ENCODE results near the gene PTPRT.

Gene PTPRT

DNA sequence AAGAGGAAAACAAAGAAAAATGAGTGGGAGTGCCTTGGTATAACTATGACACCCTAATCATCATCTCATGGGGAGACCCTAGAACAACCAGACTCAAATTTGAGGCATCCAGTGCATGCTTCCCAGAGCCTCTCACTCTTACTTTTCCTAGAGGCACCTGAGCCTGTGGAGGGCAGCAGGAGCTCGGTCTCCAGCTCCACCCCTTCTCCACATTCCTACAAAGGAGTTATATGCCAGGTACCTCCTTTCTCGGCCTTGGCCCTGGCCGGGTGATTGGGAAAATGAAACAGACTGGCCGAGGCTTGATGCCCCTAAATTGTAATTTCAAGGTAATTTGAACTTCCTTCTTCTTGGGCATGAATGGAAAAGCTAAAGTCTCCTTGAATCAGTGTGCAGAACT lies 810.3 kb downstream of the PTPRT start:
- no peak overlapping the region for H3K27ac ChIP-seq (ENCODE audit: low read length)
- no peaks in the 10 kb centered on the region for H3F3A ChIP-seq (ENCODE audit: insufficient read depth, low read length)
- H3K9me2 ChIP-seq (replicated peaks; ENCODE audit: insufficient read depth, low read length): no peaks in the 10 kb centered on the region
- no peaks in the 10 kb centered on the region for H3K36me3 ChIP-seq (replicated peaks; ENCODE audit: insufficient read depth, low read length)
- DNase-seq: no peak
- no peak overlapping the region for H3K4me3 ChIP-seq (ENCODE audit: low read length)
- H3K27me3 ChIP-seq (replicated peaks; ENCODE audit: insufficient read depth, low read length): no peaks in the 10 kb centered on the region
- no peaks in the 10 kb centered on the region for H4K20me1 ChIP-seq (ENCODE audit: insufficient read depth, low read length)
- H3K79me2 ChIP-seq (ENCODE audit: low read length): no peaks in the 10 kb centered on the region
- H2AFZ ChIP-seq (ENCODE audit: low read length): no peak overlapping the region
- H3K4me2 ChIP-seq (ENCODE audit: low read depth, low read length): no peak overlapping the region
- TF ChIP-seq EZH2 (optimal IDR thresholded peaks at IDR 0.05; ENCODE audit: low read depth, low read length) (no peak), EZH2phosphoT487 (IDR thresholded peaks at IDR 0.05; ENCODE audit: low read length) (no peak), CTCF (IDR thresholded peaks at IDR 0.05; ENCODE audit: low read length) (no peak)
- H3K9ac ChIP-seq (ENCODE audit: low read length): no peak overlapping the region
- no peaks in the 10 kb centered on the region for H3K9me3 ChIP-seq (replicated peaks; ENCODE audit: insufficient read depth, low read length)
- H3K4me1 ChIP-seq (ENCODE audit: low read length): no peaks in the 10 kb centered on the region

DNA sequence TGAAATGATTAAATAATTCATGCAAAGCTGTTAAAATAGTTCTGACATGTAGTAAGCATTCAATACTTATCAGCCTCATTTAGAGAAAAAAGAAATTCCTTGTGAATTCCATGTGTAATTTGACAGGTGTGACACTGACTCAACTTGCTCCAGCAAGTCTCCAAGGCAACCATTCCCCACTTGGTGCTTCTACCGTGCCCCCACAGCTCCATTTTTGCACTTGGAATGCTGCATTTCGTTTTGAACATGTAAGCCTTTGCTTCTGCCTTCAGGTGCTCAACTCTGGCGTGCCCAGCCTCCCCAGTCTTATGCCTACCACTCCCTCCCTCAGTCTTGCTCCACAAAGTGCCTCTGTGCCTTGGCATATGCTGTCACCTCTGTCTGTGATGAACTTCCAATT lies 810.9 kb downstream of the PTPRT start:
- Histone ChIP-seq H3K9me3 (replicated peaks; ENCODE audit: insufficient read depth, low read length) (no peaks in the 10 kb centered on the region), H3K9me2 (replicated peaks; ENCODE audit: insufficient read depth, low read length) (no peaks in the 10 kb centered on the region), H3F3A (ENCODE audit: insufficient read depth, low read length) (no peaks in the 10 kb centered on the region), H3K4me1 (ENCODE audit: low read length) (no peaks in the 10 kb centered on the region), H3K9ac (ENCODE audit: low read length) (no peak overlapping the region), H3K4me2 (ENCODE audit: low read depth, low read length) (no peak overlapping the region), H3K27ac (ENCODE audit: low read length) (no peak overlapping the region), H3K4me3 (ENCODE audit: low read length) (no peak overlapping the region), H4K20me1 (ENCODE audit: insufficient read depth, low read length) (no peaks in the 10 kb centered on the region), H2AFZ (ENCODE audit: low read length) (no peak overlapping the region), H3K27me3 (replicated peaks; ENCODE audit: insufficient read depth, low read length) (no peaks in the 10 kb centered on the region), H3K36me3 (replicated peaks; ENCODE audit: insufficient read depth, low read length) (no peaks in the 10 kb centered on the region), H3K79me2 (ENCODE audit: low read length) (no peaks in the 10 kb centered on the region)
- no peak for DNase-seq
- TF ChIP-seq CTCF (IDR thresholded peaks at IDR 0.05; ENCODE audit: low read length) (no peak), EZH2phosphoT487 (IDR thresholded peaks at IDR 0.05; ENCODE audit: low read length) (no peak), EZH2 (optimal IDR thresholded peaks at IDR 0.05; ENCODE audit: low read depth, low read length) (no peak)

DNA sequence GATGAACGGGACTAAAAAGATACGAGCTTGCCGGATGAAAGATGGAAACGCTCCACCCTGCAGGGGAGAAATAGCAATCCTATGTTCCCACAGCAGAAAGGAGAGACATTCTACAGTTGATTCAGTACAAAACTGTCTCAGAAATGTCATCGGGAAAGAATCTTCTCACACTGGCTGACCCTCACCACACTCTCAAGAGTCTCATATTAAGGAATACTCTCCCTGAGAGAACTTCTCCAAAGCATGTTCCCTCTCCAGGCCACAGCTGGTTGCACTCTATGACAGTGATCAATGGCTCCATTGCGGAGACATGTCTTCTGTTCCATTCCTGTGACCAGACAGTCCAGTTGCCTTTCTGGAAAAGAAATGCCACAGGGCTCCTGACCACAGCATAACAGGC lies 813.6 kb downstream of the PTPRT start:
- Histone ChIP-seq H3K9me3 (replicated peaks; ENCODE audit: insufficient read depth, low read length) (no peaks in the 10 kb centered on the region), H3K4me1 (ENCODE audit: low read length) (no peaks in the 10 kb centered on the region), H2AFZ (ENCODE audit: low read length) (no peak overlapping the region), H3K4me3 (ENCODE audit: low read length) (no peak overlapping the region), H3K27ac (ENCODE audit: low read length) (no peak overlapping the region), H3K9me2 (replicated peaks; ENCODE audit: insufficient read depth, low read length) (no peaks in the 10 kb centered on the region), H4K20me1 (ENCODE audit: insufficient read depth, low read length) (no peaks in the 10 kb centered on the region), H3K4me2 (ENCODE audit: low read depth, low read length) (no peak overlapping the region), H3K27me3 (replicated peaks; ENCODE audit: insufficient read depth, low read length) (no peaks in the 10 kb centered on the region), H3F3A (ENCODE audit: insufficient read depth, low read length) (no peaks in the 10 kb centered on the region), H3K9ac (ENCODE audit: low read length) (no peak overlapping the region), H3K79me2 (ENCODE audit: low read length) (no peaks in the 10 kb centered on the region), H3K36me3 (replicated peaks; ENCODE audit: insufficient read depth, low read length) (no peaks in the 10 kb centered on the region)
- no peak for TF ChIP-seq EZH2phosphoT487 (IDR thresholded peaks at IDR 0.05; ENCODE audit: low read length)
- no peak for DNase-seq

DNA sequence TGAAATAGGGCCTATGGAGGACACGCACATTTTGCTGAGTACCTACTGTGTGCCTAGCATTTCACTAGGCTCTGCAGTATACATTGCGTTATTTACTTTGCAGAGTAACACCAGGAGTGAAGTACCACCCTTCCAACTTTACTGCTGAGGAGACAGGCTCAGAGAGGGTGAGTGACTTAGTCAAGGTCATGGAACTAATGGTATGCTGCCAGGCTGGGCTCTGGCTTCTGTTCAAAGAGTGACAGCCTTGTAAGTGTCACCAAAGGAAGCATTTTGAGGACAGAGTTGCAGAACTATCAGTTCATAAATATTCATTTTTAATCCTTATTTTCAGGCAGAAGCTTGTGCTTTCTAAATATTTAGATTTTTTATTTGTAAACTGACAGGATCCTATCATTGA lies 816.7 kb downstream of the PTPRT start:
- H3K4me3 ChIP-seq (ENCODE audit: low read length): no peak overlapping the region
- no peaks in the 10 kb centered on the region for H3K27me3 ChIP-seq (replicated peaks; ENCODE audit: insufficient read depth, low read length)
- no peaks in the 10 kb centered on the region for H3K9me2 ChIP-seq (replicated peaks; ENCODE audit: insufficient read depth, low read length)
- no peak overlapping the region for H3K4me2 ChIP-seq (ENCODE audit: low read depth, low read length)
- no peak for DNase-seq
- TF ChIP-seq EZH2phosphoT487 (IDR thresholded peaks at IDR 0.05; ENCODE audit: low read length) (no peak), CTCF (IDR thresholded peaks at IDR 0.05; ENCODE audit: low read length) (no peak), EZH2 (optimal IDR thresholded peaks at IDR 0.05; ENCODE audit: low read depth, low read length) (no peak)
- H4K20me1 ChIP-seq (ENCODE audit: insufficient read depth, low read length): no peaks in the 10 kb centered on the region
- no peak overlapping the region for H3K27ac ChIP-seq (ENCODE audit: low read length)
- no peaks in the 10 kb centered on the region for H3F3A ChIP-seq (ENCODE audit: insufficient read depth, low read length)
- no peak overlapping the region for H2AFZ ChIP-seq (ENCODE audit: low read length)
- no peak overlapping the region for H3K9ac ChIP-seq (ENCODE audit: low read length)
- H3K9me3 ChIP-seq (replicated peaks; ENCODE audit: insufficient read depth, low read length): no peaks in the 10 kb centered on the region
- H3K4me1 ChIP-seq (ENCODE audit: low read length): no peaks in the 10 kb centered on the region
- no peaks in the 10 kb centered on the region for H3K79me2 ChIP-seq (ENCODE audit: low read length)
- no peaks in the 10 kb centered on the region for H3K36me3 ChIP-seq (replicated peaks; ENCODE audit: insufficient read depth, low read length)

All from MM.1S (cell line).